Measurements from ENCODE around the gene TMEM212. TPM values are rescaled to one million over a fixed set of nuclear protein-coding genes. Genes with fewer than 3 reads are reported as not detected.

Gene TMEM212
- total RNA-seq, 1 donor from 2014 or later = not detected

- DNase-seq (ENCODE audit: low spot score) = peak; percentile 84
- peak; percentile 90 for ATAC-seq
- intact Hi-C loops (cut with DNase I) = no loop called here
These were observed 13.2 kb upstream of the TMEM212 start for GRCh38 chr3:171829841-171830517.

- DNase-seq (ENCODE audit: low spot score) (no peak), ATAC-seq (no peak)
- intact Hi-C loops (cut with DNase I) = no loop called here
These were observed 12.7 kb upstream of the TMEM212 start for GRCh38 chr3:171830518-171830875.

- ATAC-seq (no peak), DNase-seq (ENCODE audit: low spot score) (no peak)
- intact Hi-C loops (cut with DNase I) = no loop called here
These were observed 11.2 kb upstream of the TMEM212 start for GRCh38 chr3:171831936-171832335.

- ATAC-seq (no peak), DNase-seq (ENCODE audit: low spot score) (no peak)
- intact Hi-C loops (cut with DNase I) = no loop called here
These were observed 10.2 kb upstream of the TMEM212 start for GRCh38 chr3:171832989-171833388.

- DNase-seq (ENCODE audit: low spot score) (no peak), ATAC-seq (peak; percentile 28)
- intact Hi-C loops (cut with DNase I) = no loop called here
These were observed 9.2 kb upstream of the TMEM212 start for GRCh38 chr3:171833789-171834460.

- ATAC-seq = no peak
- intact Hi-C loops (cut with DNase I) = no loop called here
- DNase-seq (ENCODE audit: low spot score) = no peak
These were observed 8.7 kb upstream of the TMEM212 start for GRCh38 chr3:171834461-171834801.

GRCh38 chr3:171835116-171835515, 8.0 kb upstream of the TMEM212 start:
- ATAC-seq (no peak), DNase-seq (ENCODE audit: low spot score) (no peak)
- intact Hi-C loops (cut with DNase I) = no loop called here

GRCh38 chr3:171835613-171836012, 7.5 kb upstream of the TMEM212 start:
- no peak for ATAC-seq
- intact Hi-C loops (cut with DNase I) = no loop called here

GRCh38 chr3:171836855-171837254, 6.3 kb upstream of the TMEM212 start:
- intact Hi-C loops (cut with DNase I) = no loop called here
- no peak for ATAC-seq
- DNase-seq (ENCODE audit: low spot score) = no peak

More at GRCh38 chr3:171835613-171836012, 7.5 kb upstream of the TMEM212 start:
- DNase-seq (ENCODE audit: low spot score) = no peak

- DNase-seq (ENCODE audit: low spot score) = no peak
- no peak for ATAC-seq
- intact Hi-C loops (cut with DNase I) = no loop called here
These were observed 5.5 kb upstream of the TMEM212 start for GRCh38 chr3:171837698-171838097.

GRCh38 chr3:171838218-171838720, 4.9 kb upstream of the TMEM212 start:
- ATAC-seq (peak; percentile 94), DNase-seq (ENCODE audit: low spot score) (peak; percentile 73)
- intact Hi-C loops (cut with DNase I) = no loop called here

- intact Hi-C loops (cut with DNase I) = no loop called here
- ATAC-seq (no peak), DNase-seq (ENCODE audit: low spot score) (no peak)
These were observed 3.9 kb upstream of the TMEM212 start for GRCh38 chr3:171839270-171839669.

GRCh38 chr3:171840445-171840810, 2.7 kb upstream of the TMEM212 start:
- no peak for DNase-seq (ENCODE audit: low spot score)
- no peak for ATAC-seq
- intact Hi-C loops (cut with DNase I) = no loop called here

GRCh38 chr3:171840811-171841619, 2.1 kb upstream of the TMEM212 start:
- ATAC-seq (no peak), DNase-seq (ENCODE audit: low spot score) (no peak)
- intact Hi-C loops (cut with DNase I) = no loop called here

GRCh38 chr3:171841620-171842000, 1.5 kb upstream of the TMEM212 start:
- ATAC-seq (no peak), DNase-seq (ENCODE audit: low spot score) (no peak)
- intact Hi-C loops (cut with DNase I) = no loop called here

GRCh38 chr3:171844873-171845272, 1.7 kb downstream of the TMEM212 start:
- ATAC-seq (no peak), DNase-seq (ENCODE audit: low spot score) (no peak)
- intact Hi-C loops (cut with DNase I) = no loop called here

GRCh38 chr3:171845481-171846284, 2.5 kb downstream of the TMEM212 start:
- no peak for DNase-seq (ENCODE audit: low spot score)
- ATAC-seq = no peak
- intact Hi-C loops (cut with DNase I) = no loop called here

- intact Hi-C loops (cut with DNase I) = no loop called here
- DNase-seq (ENCODE audit: low spot score) = no peak
- ATAC-seq = no peak
These were observed 3.4 kb downstream of the TMEM212 start for GRCh38 chr3:171846597-171846996.

GRCh38 chr3:171847133-171847532, 4.0 kb downstream of the TMEM212 start:
- intact Hi-C loops (cut with DNase I) = no loop called here
- DNase-seq (ENCODE audit: low spot score) (no peak), ATAC-seq (no peak)

All from sciatic nerve (tissue), 2 donors.